PC-3 (cell line): Measurements from ENCODE around the gene B4GALNT4. TPM values are rescaled to one million over a fixed set of nuclear protein-coding genes. Genes with fewer than 3 reads are reported as not detected.
"Not testable (repeated sequence)": the region's sequence is repeated elsewhere in the genome, so short reads cannot be mapped to it uniquely, and the experiment has no call there.

Experiments used
- ATAC-seq: fragments of 200-7000 bp; cut with Tn5 transposase; 2 replicates; pipeline ENCODE4 v1.9.1; 2020; ENCODE audit warnings: mild to moderate bottlenecking, moderate library complexity
- BruUV-seq: library from RNA; stranded (reverse); fragments of 400-500 nt; replicated peaks from 2 replicates; lab custom pipeline; 2021; lab: Mats Ljungman, UMichigan
- CTCF ChIA-PET: fragments of 300-600 bp; sonication (Branson Sonifier 250); formaldehyde crosslinking; loops from one replicate; lab custom pipeline; 2022; ENCODE audit warnings: antibody characterized with exemption; lab: Charles Lee
- POLR2A ChIA-PET: fragments of 300-600 bp; sonication (Branson Sonifier 250); formaldehyde crosslinking; loops from one replicate; lab custom pipeline; 2022; ENCODE audit warnings: antibody characterized with exemption; ENCODE audit not compliant: unreplicated experiment; lab: Charles Lee
- DNase-seq: peaks from one replicate; pipeline ENCODE4 v3.0.0-alpha.2; 2015
- H2AFZ ChIP-seq: fragments of 300-600 bp; sonication (generic); 2 replicates; pipeline ENCODE4 v1.6.0; 2016; ENCODE audit warnings: antibody characterized with exemption, low read length
- H3F3A ChIP-seq: fragments of 300-600 bp; sonication (generic); one replicate; pipeline ENCODE4 v1.6.0; 2017; ENCODE audit warnings: antibody characterized with exemption, low read length, control low read depth, mild to moderate bottlenecking; ENCODE audit not compliant: unreplicated experiment
- H3K27ac ChIP-seq: fragments of 300-600 bp; sonication (generic); 2 replicates; pipeline ENCODE4 v1.5.1; 2016; ENCODE audit warnings: mild to moderate bottlenecking, low read length
- H3K27me3 ChIP-seq: fragments of 300-600 bp; sonication (generic); 2 replicates; pipeline ENCODE4 v1.6.1; 2016; ENCODE audit warnings: low read length, mixed read lengths
- H3K36me3 ChIP-seq: fragments of 300-600 bp; sonication (generic); 2 replicates; pipeline ENCODE4 v1.6.1; 2016; ENCODE audit warnings: low read depth, mixed run types, low read length, mixed read lengths
- H3K4me1 ChIP-seq: fragments of 300-600 bp; sonication (generic); 2 replicates; pipeline ENCODE4 v1.5.1; 2016; ENCODE audit warnings: low read length; ENCODE audit not compliant: insufficient read depth
- H3K4me2 ChIP-seq: fragments of 300-600 bp; sonication (generic); 2 replicates; pipeline ENCODE4 v1.6.0; 2016; ENCODE audit warnings: low read length
- H3K4me3 ChIP-seq: fragments of 300-600 bp; sonication (generic); 2 replicates; pipeline ENCODE4 v1.5.1; 2016; ENCODE audit warnings: mild to moderate bottlenecking, low read length, mixed read lengths
- H3K79me2 ChIP-seq: fragments of 300-600 bp; sonication (generic); 2 replicates; pipeline ENCODE4 v1.6.1; 2017; ENCODE audit warnings: low read length, mixed read lengths
- H3K9ac ChIP-seq: fragments of 300-600 bp; sonication (generic); 2 replicates; pipeline ENCODE4 v1.6.0; 2016; ENCODE audit warnings: mild to moderate bottlenecking, low read length
- H3K9me2 ChIP-seq: fragments of 300-600 bp; sonication (generic); replicated peaks from 2 replicates; pipeline ENCODE4 v1.6.1; 2016; ENCODE audit warnings: mixed run types, low read length, mixed read lengths
- H3K9me3 ChIP-seq: fragments of 300-600 bp; sonication (generic); 2 replicates; pipeline ENCODE4 v1.6.1; 2016; ENCODE audit warnings: low read length, mixed read lengths
- H4K20me1 ChIP-seq: fragments of 300-600 bp; sonication (generic); 2 replicates; pipeline ENCODE4 v1.6.1; 2016; ENCODE audit warnings: low read length, mixed read lengths
- EZH2 ChIP-seq: fragments of 300-600 bp; sonication (generic); IDR thresholded peaks from one replicate; pipeline ENCODE4 v1.6.1; 2017; ENCODE audit warnings: antibody characterized with exemption, mild to moderate bottlenecking, low read length; ENCODE audit not compliant: unreplicated experiment
- EZH2phosphoT487 ChIP-seq: fragments of 300-600 bp; sonication (generic); IDR thresholded peaks from 2 replicates; pipeline ENCODE4 v1.6.1; 2018; ENCODE audit warnings: mild to moderate bottlenecking, antibody characterized with exemption, low read length, borderline replicate concordance
- intact Hi-C: fragments of 100-400 bp; cut with micrococcal nuclease; formaldehyde crosslinking; loops from 2 replicates; pipeline ENCODE4 v1.9.0; 2023
- total RNA-seq: library from RNA; depleted of rRNA; stranded (reverse); fragments of >200 nt; gene quantifications from 2 replicates; pipeline ENCODE4 v1.2.3, GENCODE V29; 2014
- TF ChIP-seq, protein P1 (sequence below): fragments of 300-600 bp; sonication (generic); conservative IDR thresholded peaks from 2 replicates; pipeline ENCODE4 v1.5.1; 2017; ENCODE audit warnings: antibody characterized with exemption, low read depth, mild to moderate bottlenecking, low read length

Gene B4GALNT4
- total RNA-seq, 1 experiment from 2014 or later, result 52.9 TPM

DNA sequence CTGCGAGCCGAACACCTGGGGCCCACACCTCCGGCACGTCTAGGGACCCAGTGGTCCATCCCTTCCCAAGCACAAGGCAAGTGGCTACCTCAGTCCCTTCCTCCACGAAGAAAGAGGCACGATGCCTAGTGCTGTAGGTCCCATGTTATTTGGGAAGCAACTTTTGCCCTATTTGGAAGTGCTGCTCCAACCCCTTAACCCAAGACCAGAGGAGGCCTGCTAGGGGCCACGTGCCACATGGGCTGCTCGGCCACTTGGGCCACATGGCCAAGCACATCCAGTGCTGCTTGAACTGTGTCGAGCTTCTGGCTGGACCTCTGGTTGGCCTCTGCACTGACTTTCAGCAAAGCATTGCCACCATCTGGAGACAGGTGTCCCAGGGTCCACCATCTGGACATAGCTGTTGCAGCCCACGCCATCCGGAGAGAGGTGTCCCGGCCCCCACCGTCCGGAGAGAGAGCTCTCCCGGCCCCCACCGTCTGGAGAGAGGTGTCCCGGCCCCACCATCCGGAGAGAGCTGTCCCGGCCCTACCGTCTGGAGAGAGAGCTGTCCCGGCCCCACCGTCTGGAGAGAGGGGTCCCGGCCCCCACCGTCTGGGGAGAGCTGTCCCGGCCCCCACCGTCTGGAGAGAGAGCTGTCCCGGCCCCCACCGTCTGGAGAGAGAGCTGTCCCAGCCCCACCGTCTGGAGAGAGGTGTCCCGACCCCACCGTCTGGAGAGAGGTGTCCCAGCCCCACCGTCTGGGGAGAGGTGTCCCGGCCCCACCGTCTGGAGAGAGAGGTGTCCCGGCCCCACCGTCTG lies 6.5 kb upstream of the B4GALNT4 start:
- Histone ChIP-seq H3K9ac (no peak overlapping the region), H3K4me3 (no peak overlapping the region), H3K4me2 (no peak overlapping the region), H3K79me2 (no peaks in the 10 kb centered on the region), H3F3A (no peaks in the 10 kb centered on the region), H3K4me1 (peaks cover 4% of the 10 kb centered on the region; the same call in 1 of the 2 replicates), H2AFZ (no peak overlapping the region), H3K9me3 (no peaks in the 10 kb centered on the region), H3K27me3 (no peaks in the 10 kb centered on the region), H3K36me3 (no peaks in the 10 kb centered on the region), H3K27ac (no peak overlapping the region), H3K9me2 (no peaks in the 10 kb centered on the region), H4K20me1 (no peaks in the 10 kb centered on the region)
- no TSS peak for BruUV-seq
- intact Hi-C loops, result no loop called here
- DNase-seq, result no peak
- no peak for ATAC-seq
- CTCF ChIA-PET, result interaction anchor here (0.7 to 1.0 kb wide), 2 partner anchors 87 to 112 kb away, joined by 3 to 4 read pairs; no protein-coding TSS in a partner anchor
- POLR2A ChIA-PET, result no interaction called here
- TF ChIP-seq EZH2 (no peak), EZH2phosphoT487 (no peak)
- TF ChIP-seq, protein P1, sequence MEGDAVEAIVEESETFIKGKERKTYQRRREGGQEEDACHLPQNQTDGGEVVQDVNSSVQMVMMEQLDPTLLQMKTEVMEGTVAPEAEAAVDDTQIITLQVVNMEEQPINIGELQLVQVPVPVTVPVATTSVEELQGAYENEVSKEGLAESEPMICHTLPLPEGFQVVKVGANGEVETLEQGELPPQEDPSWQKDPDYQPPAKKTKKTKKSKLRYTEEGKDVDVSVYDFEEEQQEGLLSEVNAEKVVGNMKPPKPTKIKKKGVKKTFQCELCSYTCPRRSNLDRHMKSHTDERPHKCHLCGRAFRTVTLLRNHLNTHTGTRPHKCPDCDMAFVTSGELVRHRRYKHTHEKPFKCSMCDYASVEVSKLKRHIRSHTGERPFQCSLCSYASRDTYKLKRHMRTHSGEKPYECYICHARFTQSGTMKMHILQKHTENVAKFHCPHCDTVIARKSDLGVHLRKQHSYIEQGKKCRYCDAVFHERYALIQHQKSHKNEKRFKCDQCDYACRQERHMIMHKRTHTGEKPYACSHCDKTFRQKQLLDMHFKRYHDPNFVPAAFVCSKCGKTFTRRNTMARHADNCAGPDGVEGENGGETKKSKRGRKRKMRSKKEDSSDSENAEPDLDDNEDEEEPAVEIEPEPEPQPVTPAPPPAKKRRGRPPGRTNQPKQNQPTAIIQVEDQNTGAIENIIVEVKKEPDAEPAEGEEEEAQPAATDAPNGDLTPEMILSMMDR, result no peak

DNA sequence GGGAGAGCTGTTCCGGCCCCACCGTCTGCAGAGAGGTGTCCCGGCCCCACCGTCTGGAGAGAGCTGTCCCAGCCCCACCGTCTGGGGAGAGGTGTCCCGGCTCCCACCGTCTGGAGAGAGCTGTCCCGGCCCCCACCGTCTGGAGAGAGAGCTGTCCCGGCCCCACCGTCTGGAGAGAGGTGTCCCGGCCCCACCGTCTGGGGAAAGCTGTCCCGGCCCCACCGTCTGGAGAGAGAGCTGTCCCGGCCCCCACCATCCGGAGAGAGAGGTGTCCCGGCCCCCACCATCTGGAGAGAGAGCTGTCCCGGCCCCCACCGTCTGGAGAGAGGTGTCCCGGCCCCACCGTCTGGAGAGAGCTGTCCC lies 5.9 kb upstream of the B4GALNT4 start:
- H4K20me1 ChIP-seq, H3K9me2 ChIP-seq, H3F3A ChIP-seq, H3K27ac ChIP-seq, H2AFZ ChIP-seq, H3K9me3 ChIP-seq, H3K36me3 ChIP-seq, H3K4me1 ChIP-seq, intact Hi-C loops, DNase-seq, H3K9ac ChIP-seq, H3K79me2 ChIP-seq, ATAC-seq, H3K4me2 ChIP-seq, H3K27me3 ChIP-seq, H3K4me3 ChIP-seq, POLR2A ChIA-PET, BruUV-seq: not testable (repeated sequence)
- CTCF ChIA-PET, result interaction anchor here (0.7 kb wide), 1 partner anchor 86 kb away, joined by 4 read pairs; no protein-coding TSS in a partner anchor

DNA sequence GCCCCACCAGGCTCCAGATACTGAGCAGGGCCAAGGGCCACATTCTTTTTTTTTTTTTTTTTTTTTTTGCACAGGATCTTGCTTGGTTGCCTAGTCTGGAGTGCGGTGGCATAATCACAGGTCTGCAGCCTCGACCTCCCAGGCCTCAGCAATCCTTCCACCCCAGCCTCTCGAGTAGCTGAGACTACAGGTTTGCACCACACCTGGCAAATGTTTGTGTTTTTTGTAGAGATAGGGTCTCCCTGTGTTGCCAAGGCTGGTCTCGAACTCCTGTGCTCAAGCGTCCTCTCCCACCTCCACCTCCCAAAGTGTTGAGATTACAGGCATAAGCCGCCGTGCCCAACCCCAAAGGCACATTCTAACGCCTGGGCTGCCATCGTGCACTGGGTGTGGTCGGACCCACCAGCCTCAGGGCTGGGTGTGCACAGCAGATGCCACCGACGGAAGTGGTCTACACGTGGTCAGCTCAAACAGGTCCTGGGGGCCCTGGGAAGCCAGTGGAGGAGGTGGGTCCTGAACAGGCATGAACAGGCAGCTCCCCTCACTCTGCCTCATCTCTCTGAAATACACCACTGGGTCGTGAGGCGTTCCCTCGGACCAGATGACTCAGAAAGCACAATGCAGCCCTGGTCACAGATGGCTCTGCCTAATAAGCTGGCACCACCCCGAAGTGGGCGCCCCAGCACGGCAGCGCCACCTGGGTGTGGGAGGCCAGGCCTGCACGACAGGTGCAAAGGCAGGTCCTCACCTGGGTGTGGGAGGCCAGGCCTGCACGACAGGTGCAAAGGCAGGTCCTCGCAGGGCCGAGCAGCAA lies 5.1 kb upstream of the B4GALNT4 start:
- peak; percentile 85 for DNase-seq
- Histone ChIP-seq H3F3A (no peaks in the 10 kb centered on the region), H3K4me2 (0 out of 2 replicates have a peak overlapping the region, but pooled peaks have one; percentile 4), H3K27ac (no peak overlapping the region), H4K20me1 (no peaks in the 10 kb centered on the region), H3K4me3 (no peak overlapping the region), H3K36me3 (no peaks in the 10 kb centered on the region), H2AFZ (no peak overlapping the region), H3K4me1 (peaks cover 9% of the 10 kb centered on the region; the same call in 1 of the 2 replicates), H3K9ac (no peak overlapping the region), H3K27me3 (no peaks in the 10 kb centered on the region), H3K9me2 (no peaks in the 10 kb centered on the region), H3K79me2 (no peaks in the 10 kb centered on the region), H3K9me3 (no peaks in the 10 kb centered on the region)
- TF ChIP-seq EZH2, result no peak
- TF ChIP-seq, protein P1, result peak; percentile 75
- CTCF ChIA-PET, result no interaction called here
- POLR2A ChIA-PET, result interaction anchor here (0.6 kb wide), 1 partner anchor 49 kb away, joined by 4 read pairs; no protein-coding TSS in a partner anchor
- intact Hi-C loops, result no loop called here
- ATAC-seq, result peak; percentile 80
- BruUV-seq, result no TSS peak
